IPS-NIHi7 (cell line): ENCODE measurements around the gene PRLHR.

Experiments
- DNase-seq: peaks from one replicate; pipeline ENCODE4 v3.0.0; 2012; ENCODE audit warnings: mixed read lengths; ENCODE audit errors: extremely low spot score

PRLHR gene

DNA sequence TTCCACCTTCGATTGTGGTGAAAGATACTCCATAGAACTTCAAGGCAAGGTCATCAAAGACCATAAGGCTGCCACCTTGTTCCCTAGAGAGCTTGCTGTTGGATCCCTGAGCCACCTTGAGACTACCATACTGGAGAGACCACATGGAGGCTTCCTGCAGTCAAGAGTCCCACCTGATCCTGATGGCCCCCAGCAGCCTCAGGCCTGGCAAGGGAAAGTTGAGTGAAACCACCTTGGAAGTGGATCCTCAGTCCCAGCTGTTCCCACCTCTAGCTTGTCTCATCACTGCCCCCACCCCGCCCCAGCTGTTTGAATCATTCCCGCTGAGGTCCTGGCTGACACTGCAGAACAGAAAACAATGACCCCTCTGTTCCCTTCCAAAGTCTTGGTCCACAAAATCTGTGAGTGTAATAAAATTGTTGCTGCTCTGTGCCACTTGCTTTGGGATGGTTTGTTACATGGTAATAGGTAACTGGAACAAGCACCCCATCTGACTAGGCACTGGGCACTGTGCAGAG, 32.0 kb downstream of the PRLHR start:
- DNase-seq, result peak; percentile 3

DNA sequence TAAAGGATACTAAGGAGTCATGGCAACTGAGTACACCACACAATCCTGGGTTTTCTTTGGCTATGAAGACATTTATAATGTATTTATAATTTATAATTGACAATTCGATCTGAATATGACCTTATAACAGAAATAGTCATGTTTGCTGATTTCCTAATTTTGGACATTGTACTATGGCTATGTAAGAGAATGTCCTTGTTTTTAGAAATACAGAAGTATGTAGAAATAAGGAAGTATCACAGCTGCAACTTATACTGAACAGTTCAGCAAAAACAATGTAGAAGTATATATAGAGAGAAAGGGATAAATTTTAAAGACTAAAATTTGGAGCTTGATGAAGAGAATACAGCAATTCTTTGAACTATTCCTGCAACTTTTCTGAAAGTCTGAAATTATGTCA, 32.6 kb downstream of the PRLHR start:
- no peak for DNase-seq

DNA sequence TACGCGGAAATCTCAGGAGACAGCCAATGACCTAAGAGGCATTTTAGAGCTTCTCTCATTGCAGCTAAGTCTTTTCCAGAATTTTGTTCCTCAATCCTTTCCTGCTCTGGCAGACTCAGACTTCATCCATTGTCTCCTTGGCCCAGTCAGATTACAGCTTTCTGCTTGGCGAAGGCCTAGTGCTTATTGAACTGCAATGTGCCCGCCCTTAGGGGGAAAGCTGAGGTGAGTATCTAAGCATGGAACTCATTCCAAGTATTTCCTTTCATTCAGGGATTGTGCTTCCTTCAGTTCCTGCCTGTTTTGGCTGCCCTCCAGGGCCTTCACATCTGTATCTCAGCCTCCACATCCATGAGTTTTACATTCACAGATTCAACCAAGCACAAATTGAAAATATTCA, 37.5 kb downstream of the PRLHR start:
- DNase-seq, result peak; percentile 4

DNA sequence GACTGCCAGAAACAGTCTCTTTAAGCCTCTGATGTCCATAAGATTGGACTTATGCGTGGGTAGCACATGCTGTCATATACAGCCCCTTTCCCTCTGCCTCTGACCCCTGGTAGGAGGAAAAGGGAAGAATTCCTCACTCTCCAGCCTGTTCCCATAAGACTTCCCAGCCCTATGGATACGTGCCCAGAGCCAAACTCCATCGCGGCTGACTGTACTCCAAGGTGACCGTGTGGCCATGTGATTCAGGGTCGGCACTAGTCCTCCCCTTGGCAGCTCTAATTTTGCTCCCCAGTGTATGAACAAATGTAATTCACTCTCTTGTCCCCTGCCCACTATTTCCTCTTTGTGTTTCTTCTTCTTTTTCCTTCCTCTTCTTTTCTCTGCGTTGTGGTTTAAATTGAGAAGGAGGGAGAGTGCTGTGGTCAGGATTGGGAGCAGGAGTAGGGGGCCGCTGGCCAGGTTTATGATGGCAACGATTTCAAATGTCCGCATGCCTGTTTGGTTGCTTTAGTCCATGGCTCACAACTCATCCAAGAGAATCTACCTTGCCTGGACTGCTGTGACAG, 43.8 kb downstream of the PRLHR start:
- DNase-seq, result no peak

DNA sequence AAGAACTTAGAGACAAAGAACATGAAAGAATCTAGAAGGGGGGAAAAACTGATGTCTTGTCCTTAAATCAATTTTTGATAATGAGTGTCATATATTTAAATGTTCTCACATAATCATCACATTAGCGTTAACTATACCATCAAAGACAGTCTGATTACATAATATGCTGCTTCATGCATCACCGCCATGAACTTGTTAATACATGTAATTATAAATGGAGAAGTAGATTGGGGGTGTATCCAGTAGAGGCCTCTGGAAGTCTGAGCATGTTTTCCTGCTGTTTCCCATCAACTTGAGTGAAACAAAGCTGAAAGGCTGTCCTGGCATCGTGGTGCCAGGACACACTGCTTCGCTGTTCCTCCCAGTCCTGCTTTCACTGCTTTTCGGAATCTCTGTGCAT, 48.2 kb downstream of the PRLHR start:
- no peak for DNase-seq

DNA sequence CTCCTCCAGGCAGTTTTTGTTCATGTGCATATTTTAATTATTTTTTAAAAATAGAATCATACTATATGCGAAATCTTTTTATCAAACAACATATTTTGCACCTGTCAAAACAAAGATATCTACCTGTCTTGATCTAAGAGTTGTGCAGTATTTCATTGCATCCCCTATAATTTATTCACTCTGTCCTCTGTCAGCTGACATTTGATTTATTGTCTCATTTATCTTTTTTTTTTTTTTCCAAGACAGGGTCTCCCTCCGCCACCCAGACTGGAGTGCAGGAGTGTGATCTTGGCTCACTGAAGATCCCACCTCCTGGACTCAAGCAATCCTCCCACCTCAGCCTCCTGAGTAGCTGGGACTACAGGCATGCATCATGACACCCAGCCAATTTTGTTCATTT, 49.0 kb downstream of the PRLHR start:
- no peak for DNase-seq

DNA sequence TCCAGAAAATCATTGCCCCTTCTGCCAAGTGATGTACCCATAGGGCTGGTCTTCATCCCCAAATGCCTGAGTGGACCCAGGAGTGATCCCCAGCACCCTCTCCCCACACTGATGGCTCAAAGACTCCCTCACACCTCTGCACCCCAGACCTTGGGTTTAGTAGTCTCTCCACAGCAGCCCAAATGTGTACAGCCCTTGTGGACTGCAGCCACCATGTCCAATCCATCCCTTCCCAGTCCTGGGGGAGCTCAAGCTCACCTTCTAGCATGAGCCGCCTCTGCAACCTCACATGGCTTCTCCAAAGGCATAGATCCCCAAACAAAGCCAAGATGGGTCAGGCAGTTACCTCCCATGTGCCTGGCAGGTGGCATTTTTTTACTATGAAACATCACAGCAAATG, 50.1 kb downstream of the PRLHR start:
- no peak for DNase-seq

DNA sequence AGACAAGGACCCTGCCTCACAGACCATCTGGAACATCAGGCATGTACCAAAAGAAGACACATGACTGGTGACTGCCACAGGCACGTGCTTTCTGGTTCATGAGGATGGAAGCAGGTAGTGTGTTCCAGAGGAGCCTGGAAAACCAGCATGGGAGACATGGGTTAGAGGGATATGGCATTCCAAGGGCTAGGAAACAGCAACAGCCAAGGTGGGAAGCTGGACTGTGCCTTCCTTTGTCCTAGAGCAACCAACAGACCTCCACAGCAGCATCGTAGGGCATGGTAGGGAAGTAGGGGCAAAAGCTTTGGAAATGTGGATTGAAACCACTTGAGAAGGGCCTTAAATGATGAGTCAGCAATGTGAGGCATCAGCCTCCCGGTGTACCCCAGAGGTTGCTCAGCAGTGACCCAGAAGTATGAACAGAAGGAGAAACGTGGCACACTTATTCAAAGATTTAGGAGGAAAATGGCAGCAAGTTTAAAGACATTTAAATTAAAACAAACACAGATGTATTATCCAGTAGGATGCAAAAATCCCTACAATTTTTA, 51.0 kb downstream of the PRLHR start:
- DNase-seq, result no peak

DNA sequence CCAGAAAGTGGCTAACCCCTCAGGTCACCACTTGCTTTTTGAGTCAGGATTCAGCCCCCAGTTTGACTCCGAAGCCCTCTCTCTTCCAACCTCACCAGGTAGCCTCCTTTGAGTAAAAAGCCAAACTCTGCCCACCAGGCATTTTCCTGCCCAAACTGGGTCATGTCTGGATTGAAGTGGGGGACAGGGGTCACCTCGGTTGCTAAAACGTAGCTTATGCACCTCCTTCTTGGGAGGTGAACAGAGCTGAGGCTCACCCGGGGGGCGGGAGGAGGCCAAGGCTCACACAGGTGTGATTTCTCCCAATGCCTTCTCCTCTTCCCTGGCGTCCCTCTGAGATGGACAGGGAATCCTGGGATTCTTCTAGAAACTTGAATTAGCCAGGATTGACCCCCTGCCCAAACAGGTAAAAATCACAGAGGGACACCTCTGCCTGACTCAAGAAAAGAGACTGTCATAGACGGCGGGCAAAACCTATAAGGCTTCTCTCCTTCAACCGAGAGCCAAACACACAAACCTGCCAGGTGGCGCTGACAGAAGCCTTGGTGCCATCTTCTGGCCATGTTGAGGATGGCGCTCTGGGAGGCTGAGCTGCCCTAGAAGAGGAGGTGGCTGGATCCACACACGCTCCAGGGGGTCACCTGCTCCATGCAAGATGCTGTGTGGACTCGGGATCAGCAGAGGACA, 51.6 kb downstream of the PRLHR start:
- DNase-seq, result peak; percentile 88

DNA sequence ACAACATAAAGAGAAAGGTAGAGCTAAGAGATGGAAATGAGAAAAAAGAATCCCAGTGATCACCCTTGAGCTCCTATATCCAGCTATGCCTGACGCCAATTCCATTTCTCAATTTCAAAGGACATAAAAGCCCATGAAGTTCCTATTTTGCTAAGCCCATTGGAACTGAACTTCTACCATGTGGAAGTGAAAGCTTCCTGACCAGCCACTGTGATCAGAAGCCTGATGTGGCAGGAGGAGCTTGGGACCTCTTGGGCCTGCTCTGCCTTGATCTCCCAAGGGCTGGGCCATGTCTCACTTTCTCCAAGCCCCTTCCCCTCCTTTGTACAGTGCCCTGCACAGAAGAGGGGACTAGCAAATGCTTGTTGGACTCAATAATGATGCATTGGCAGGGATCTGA, 52.7 kb downstream of the PRLHR start:
- DNase-seq, result no peak

DNA sequence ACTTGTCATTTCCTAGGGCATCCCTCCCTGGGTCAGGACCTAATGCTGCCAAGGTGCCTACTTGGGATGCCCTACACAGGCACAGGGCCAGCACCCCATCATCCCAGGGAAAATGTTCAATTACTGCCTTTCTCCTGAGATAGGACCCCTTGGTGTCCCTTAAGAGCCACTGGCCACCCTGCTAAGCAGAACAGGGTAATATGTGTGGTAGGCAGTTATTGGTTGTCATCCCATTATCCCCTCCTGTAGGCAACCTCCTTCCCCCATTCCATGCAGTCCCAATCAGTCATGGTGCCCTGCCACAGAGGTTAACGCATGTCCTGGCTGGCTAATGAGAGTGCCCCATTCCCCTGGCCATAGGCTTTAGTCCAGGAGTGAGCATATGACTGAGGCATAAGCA, 53.2 kb downstream of the PRLHR start:
- DNase-seq, result no peak

DNA sequence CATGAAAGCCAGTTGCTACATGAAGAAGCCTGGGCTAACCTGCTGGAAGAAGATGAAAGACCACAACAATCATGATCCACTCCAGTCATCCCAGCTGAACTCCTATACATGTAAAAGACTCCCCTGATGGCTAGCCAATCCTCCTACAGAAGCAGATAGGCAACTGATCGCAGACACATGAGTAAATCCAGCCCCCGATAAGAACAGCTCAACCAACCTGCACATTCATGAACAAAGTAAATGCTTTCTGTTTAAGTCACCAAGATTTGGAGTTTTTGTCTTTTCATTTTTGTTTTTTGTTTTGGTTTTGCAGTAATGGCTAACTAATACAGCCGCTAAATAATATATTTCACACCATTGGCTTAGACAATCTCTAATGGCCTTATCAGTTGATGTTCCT, 53.7 kb downstream of the PRLHR start:
- DNase-seq, result no peak
